Measurements from ENCODE around the gene SHROOM3.
A peak's percentile ranks its signal among the peaks of the same experiment; 100 is the strongest.
"Not testable (repeated sequence)": the region's sequence is repeated elsewhere in the genome, so short reads cannot be mapped to it uniquely, and the experiment has no call there.

Gene SHROOM3

GRCh38 chr4:76608549-76608948 lies 173.5 kb downstream of the SHROOM3 start:
- H3K4me3 ChIP-seq (ENCODE audit: extremely low read depth, insufficient read depth, low read length, poor library complexity, severe bottlenecking); H3K27ac ChIP-seq (ENCODE audit: low read depth, low read length, severe bottlenecking); H3K36me3 ChIP-seq (ENCODE audit: control insufficient read depth, insufficient read depth, low read length); H3K9me3 ChIP-seq (ENCODE audit: control insufficient read depth, low read length): not testable (repeated sequence)
- H3K4me1 ChIP-seq (ENCODE audit: control insufficient read depth, insufficient read depth, low read length, poor library complexity, severe bottlenecking): peaks cover 39% of the 10 kb centered on the region

DNA sequence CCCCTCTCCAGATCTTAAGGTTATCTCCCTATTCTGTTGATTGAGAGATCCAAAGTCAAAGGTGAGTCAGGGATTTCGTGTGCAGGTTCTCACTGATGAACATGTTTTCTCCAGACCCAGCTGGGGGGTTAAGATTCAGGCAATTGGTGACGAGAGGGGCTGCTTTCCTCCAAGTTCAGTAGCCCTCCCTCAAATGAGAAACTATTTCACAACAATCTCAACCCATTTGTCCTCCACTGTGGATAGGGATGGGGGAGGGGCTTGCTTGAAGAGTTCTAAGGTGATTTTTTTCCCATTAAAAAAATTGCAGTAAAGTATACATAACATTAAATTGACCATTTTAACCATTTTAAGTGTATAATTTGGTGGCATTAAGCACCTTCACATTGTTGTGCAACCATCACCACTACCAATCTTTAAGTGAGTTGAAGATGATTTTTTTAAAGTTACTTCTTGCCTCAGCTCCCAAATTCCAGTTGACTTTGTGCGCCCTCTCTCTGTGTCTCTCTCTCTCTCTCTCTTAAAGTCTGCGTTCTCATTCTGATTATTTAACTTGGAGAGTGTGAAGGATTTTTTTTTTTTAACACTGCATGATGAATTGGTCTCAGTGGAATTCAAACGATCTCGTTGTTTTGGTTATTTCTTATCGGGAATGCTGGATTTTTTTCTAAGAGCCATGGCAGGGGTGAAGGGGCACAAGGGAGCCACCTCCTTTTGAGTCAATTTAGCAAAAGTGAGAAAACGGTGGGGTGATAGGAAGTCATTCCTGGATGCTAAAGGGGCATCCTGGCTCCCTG lies 175.9 kb downstream of the SHROOM3 start:
- peaks cover 39% of the 10 kb centered on the region for H3K4me1 ChIP-seq (ENCODE audit: control insufficient read depth, insufficient read depth, low read length, poor library complexity, severe bottlenecking)
- H3K27ac ChIP-seq (ENCODE audit: low read depth, low read length, severe bottlenecking): peak overlapping the region; percentile 16
- WGBS, 2 experiments (ENCODE audit: insufficient coverage in 2 of 2): 37 to 47% methylated on average over 4 to 5 of the region's 8 CpGs
- H3K4me3 ChIP-seq (ENCODE audit: extremely low read depth, insufficient read depth, low read length, poor library complexity, severe bottlenecking): no peak overlapping the region
- no peaks in the 10 kb centered on the region for H3K9me3 ChIP-seq (ENCODE audit: control insufficient read depth, low read length)
- H3K36me3 ChIP-seq (ENCODE audit: control insufficient read depth, insufficient read depth, low read length): no peaks in the 10 kb centered on the region

GRCh38 chr4:76611616-76612207 lies 176.7 kb downstream of the SHROOM3 start:
- Histone ChIP-seq H3K4me3 (ENCODE audit: extremely low read depth, insufficient read depth, low read length, poor library complexity, severe bottlenecking) (no peak overlapping the region), H3K9me3 (ENCODE audit: control insufficient read depth, low read length) (no peaks in the 10 kb centered on the region), H3K4me1 (ENCODE audit: control insufficient read depth, insufficient read depth, low read length, poor library complexity, severe bottlenecking) (peaks cover 38% of the 10 kb centered on the region), H3K27ac (ENCODE audit: low read depth, low read length, severe bottlenecking) (peak overlapping the region; percentile 16), H3K36me3 (ENCODE audit: control insufficient read depth, insufficient read depth, low read length) (no peaks in the 10 kb centered on the region)
- WGBS, 2 experiments (ENCODE audit: insufficient coverage in 2 of 2): 87% methylated on average over 5 of the region's 6 CpGs

- Histone ChIP-seq H3K4me1 (ENCODE audit: control insufficient read depth, insufficient read depth, low read length, poor library complexity, severe bottlenecking) (peaks cover 20% of the 10 kb centered on the region), H3K4me3 (ENCODE audit: extremely low read depth, insufficient read depth, low read length, poor library complexity, severe bottlenecking) (no peak overlapping the region), H3K9me3 (ENCODE audit: control insufficient read depth, low read length) (no peaks in the 10 kb centered on the region), H3K36me3 (ENCODE audit: control insufficient read depth, insufficient read depth, low read length) (no peaks in the 10 kb centered on the region), H3K27ac (ENCODE audit: low read depth, low read length, severe bottlenecking) (no peak overlapping the region)
Measured at GRCh38 chr4:76614589-76614988, 179.6 kb downstream of the SHROOM3 start.

DNA sequence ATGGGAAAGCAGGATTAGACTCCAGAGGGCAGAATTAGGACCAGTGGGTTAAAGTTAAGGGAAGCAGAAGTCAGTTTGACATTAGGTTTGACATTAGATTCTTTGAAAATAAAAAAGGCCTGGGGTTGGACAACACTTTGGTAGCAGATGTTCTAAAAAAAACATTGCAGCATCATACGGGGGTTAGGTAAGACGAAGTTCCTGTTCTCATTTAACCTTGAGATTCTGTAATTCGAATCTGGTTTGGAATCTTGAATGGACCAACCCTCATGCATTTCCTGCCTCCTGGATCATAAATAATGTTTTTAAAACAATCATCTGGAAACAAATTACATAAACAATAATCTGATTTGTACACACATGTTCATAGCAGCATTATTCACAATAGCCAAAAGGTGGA lies 181.0 kb downstream of the SHROOM3 start:
- Histone ChIP-seq H3K27ac (ENCODE audit: low read depth, low read length, severe bottlenecking) (no peak overlapping the region), H3K4me1 (ENCODE audit: control insufficient read depth, insufficient read depth, low read length, poor library complexity, severe bottlenecking) (peaks cover 10% of the 10 kb centered on the region), H3K9me3 (ENCODE audit: control insufficient read depth, low read length) (no peaks in the 10 kb centered on the region), H3K36me3 (ENCODE audit: control insufficient read depth, insufficient read depth, low read length) (no peaks in the 10 kb centered on the region), H3K4me3 (ENCODE audit: extremely low read depth, insufficient read depth, low read length, poor library complexity, severe bottlenecking) (no peak overlapping the region)
- WGBS, 2 experiments (ENCODE audit: insufficient coverage in 2 of 2): 77 to 93% methylated on average over 3 of the region's 3 CpGs

DNA sequence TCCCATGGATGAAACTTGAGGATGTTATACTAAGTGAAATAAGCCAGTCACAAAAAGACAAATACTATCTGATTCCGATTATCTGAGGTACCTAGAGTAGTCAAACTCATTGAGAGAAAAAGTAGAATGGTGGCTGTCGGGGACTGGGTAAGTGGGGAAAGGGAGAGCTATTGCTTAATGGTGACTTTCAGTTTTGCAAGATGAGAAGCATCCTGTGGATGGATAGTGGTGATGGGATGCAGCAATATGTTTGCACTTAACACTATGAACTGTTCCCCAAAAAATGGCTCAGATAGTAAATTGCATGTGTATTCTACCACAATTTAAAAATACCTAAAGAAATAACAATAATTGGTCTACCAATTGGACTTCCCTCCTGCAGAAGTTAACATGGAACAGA lies 181.5 kb downstream of the SHROOM3 start:
- H3K27ac ChIP-seq (ENCODE audit: low read depth, low read length, severe bottlenecking): no peak overlapping the region
- H3K4me3 ChIP-seq (ENCODE audit: extremely low read depth, insufficient read depth, low read length, poor library complexity, severe bottlenecking): no peak overlapping the region
- H3K9me3 ChIP-seq (ENCODE audit: control insufficient read depth, low read length): no peaks in the 10 kb centered on the region
- H3K4me1 ChIP-seq (ENCODE audit: control insufficient read depth, insufficient read depth, low read length, poor library complexity, severe bottlenecking): peaks cover 6% of the 10 kb centered on the region
- 83 to 95% methylated on average over 2 of the region's 2 CpGs for WGBS, 2 experiments (ENCODE audit: insufficient coverage in 2 of 2)
- H3K36me3 ChIP-seq (ENCODE audit: control insufficient read depth, insufficient read depth, low read length): no peaks in the 10 kb centered on the region

DNA sequence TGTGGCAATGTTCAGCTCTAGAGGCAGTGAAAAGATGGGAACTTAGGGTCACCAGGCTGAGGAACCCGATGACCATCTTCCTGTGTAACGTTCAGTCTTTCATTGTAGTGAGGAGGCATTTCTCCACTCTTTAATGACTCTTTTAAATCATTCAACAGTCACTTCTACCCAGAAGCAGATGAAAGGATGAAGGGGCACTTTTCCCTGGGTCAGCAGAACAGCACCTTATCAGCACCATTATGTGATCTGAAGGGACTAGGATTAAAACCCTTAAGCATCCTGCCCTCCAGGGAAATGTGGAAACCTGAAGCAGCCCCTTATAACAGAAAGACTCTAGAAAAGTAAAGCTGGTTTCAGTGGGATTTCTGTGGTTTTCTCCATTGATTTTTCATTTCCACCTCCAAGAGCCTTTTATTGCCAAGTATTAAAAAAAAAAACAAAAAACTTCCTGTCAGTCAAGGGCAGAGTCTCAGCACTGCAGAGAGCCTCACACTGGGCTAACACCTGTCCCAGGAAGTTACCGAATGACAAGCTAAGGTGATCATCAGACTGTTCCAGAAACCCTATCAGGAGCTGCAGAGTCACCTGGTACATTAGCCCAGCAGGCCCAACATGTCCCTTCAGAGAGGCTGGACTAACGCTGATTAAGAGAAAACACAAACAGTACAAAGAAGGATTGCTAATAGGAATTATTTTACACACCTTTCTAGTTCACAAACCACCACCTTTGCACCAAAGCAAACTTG lies 185.9 kb downstream of the SHROOM3 start:
- WGBS, 2 experiments (ENCODE audit: insufficient coverage in 2 of 2): 38% methylated on average over 1 of the region's 4 CpGs
- peaks cover 34% of the 10 kb centered on the region for H3K4me1 ChIP-seq (ENCODE audit: control insufficient read depth, insufficient read depth, low read length, poor library complexity, severe bottlenecking)
- no peaks in the 10 kb centered on the region for H3K36me3 ChIP-seq (ENCODE audit: control insufficient read depth, insufficient read depth, low read length)
- no peak overlapping the region for H3K27ac ChIP-seq (ENCODE audit: low read depth, low read length, severe bottlenecking)
- no peaks in the 10 kb centered on the region for H3K9me3 ChIP-seq (ENCODE audit: control insufficient read depth, low read length)
- no peak overlapping the region for H3K4me3 ChIP-seq (ENCODE audit: extremely low read depth, insufficient read depth, low read length, poor library complexity, severe bottlenecking)

DNA sequence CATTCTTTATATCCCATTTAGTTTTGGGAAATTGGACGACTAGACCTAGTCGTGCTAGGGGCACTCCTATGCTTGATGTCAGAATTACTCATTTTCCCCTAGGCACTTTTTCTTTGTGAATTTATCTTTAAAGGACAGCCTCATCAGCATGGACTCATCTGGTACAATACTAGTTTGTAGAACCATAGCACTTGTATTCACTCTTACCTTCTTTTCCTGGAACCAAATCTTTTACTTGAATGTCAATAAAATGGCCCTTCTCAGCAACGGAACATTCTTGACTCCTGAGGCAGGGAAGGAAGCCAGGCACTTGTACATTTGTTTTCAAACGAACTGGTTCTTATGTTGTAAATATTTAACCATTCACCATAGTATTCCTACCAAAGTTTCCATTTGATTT lies 187.1 kb downstream of the SHROOM3 start:
- peaks cover 34% of the 10 kb centered on the region for H3K4me1 ChIP-seq (ENCODE audit: control insufficient read depth, insufficient read depth, low read length, poor library complexity, severe bottlenecking)
- H3K9me3 ChIP-seq (ENCODE audit: control insufficient read depth, low read length): no peaks in the 10 kb centered on the region
- H3K36me3 ChIP-seq (ENCODE audit: control insufficient read depth, insufficient read depth, low read length): no peaks in the 10 kb centered on the region
- H3K4me3 ChIP-seq (ENCODE audit: extremely low read depth, insufficient read depth, low read length, poor library complexity, severe bottlenecking): no peak overlapping the region
- H3K27ac ChIP-seq (ENCODE audit: low read depth, low read length, severe bottlenecking): peak overlapping the region; percentile 94
- WGBS, 2 experiments (ENCODE audit: insufficient coverage in 2 of 2): 79 to 88% methylated on average over 2 to 3 of the region's 4 CpGs

DNA sequence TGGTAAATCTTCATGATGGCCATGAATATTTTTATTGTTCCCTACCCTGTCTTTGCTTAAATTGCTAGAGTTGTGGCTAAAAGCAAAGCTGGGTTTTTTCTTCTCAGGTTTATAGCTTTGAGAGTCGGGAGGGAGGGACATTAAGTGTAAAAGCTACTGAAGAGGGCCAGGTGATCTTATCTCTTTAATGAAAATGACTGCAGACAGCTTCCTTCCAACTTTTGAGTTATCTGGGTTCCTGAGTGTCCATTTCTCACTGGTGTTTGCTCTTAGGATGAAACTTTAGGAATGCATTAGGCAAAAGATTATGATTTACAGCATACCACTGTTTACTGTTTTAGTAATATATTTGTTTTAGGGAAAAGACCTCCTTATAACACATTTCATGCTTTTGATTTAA lies 187.7 kb downstream of the SHROOM3 start:
- peak overlapping the region; percentile 94 for H3K27ac ChIP-seq (ENCODE audit: low read depth, low read length, severe bottlenecking)
- no peak overlapping the region for H3K4me3 ChIP-seq (ENCODE audit: extremely low read depth, insufficient read depth, low read length, poor library complexity, severe bottlenecking)
- peaks cover 34% of the 10 kb centered on the region for H3K4me1 ChIP-seq (ENCODE audit: control insufficient read depth, insufficient read depth, low read length, poor library complexity, severe bottlenecking)
- no peaks in the 10 kb centered on the region for H3K36me3 ChIP-seq (ENCODE audit: control insufficient read depth, insufficient read depth, low read length)
- WGBS, 2 experiments (ENCODE audit: insufficient coverage in 2 of 2): 56% methylated on average over 1 of the region's 1 CpG; no CpG with 5 or more reads in 1 of the 2 experiments
- H3K9me3 ChIP-seq (ENCODE audit: control insufficient read depth, low read length): no peaks in the 10 kb centered on the region

DNA sequence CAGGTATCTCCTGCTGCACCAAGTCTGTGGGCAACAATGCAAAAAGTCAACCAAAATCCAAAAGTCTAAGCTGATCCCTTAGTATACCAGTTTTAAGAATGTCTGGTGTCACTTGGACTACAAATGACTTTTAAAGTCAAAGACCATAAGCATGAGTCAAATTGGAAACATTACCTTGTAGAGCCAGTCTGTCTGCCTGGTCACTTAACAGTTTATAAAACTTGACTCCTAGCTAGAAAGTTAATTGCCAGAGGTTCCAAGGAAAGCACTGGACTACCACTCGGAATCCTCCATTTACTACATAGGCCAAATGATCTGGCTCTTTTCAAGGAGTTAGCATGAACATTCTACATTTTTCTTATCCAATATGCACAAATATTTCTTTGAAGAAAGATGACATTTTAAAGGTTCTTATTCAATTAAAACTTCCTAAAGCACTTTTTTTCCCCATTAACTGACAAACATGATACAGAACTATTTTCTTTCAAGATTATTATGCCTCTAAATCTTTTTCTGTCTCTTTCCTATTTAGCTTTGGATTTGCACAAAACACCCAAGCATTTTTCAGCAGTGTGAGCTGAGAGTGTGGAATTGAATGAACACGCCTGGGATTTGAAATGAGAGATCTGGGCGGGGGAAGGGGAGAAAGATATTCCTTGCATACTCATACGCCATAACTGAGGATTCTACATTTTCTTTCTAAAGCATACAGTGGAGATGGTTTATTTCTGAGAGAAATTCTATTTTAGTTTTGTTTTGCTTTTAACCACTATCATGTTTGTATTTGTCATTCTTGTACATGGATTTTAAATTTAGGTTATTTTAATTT lies 188.4 kb downstream of the SHROOM3 start:
- H3K36me3 ChIP-seq (ENCODE audit: control insufficient read depth, insufficient read depth, low read length): no peaks in the 10 kb centered on the region
- no peak overlapping the region for H3K4me3 ChIP-seq (ENCODE audit: extremely low read depth, insufficient read depth, low read length, poor library complexity, severe bottlenecking)
- peak overlapping the region; percentile 94 for H3K27ac ChIP-seq (ENCODE audit: low read depth, low read length, severe bottlenecking)
- WGBS, 2 experiments (ENCODE audit: insufficient coverage in 2 of 2): 80% methylated on average over 1 of the region's 4 CpGs; no CpG with 5 or more reads in 1 of the 2 experiments
- H3K9me3 ChIP-seq (ENCODE audit: control insufficient read depth, low read length): no peaks in the 10 kb centered on the region
- peaks cover 34% of the 10 kb centered on the region for H3K4me1 ChIP-seq (ENCODE audit: control insufficient read depth, insufficient read depth, low read length, poor library complexity, severe bottlenecking)
